Cardiac muscle cell (in vitro differentiated cells and primary cell): Measurements from ENCODE around the gene ACOXL. TPM values are rescaled to one million over a fixed set of nuclear protein-coding genes. Genes with fewer than 3 reads are reported as not detected.

Source experiments
- DNase-seq, 2 donors: peaks; one replicate each; pipeline versions ENCODE4 v3.0.0 to v3.0.0-alpha.2; 2010 to 2017; ENCODE audit warnings: low read depth in 1 of 2, low spot score in 1 of 2
- H3K27ac ChIP-seq: fragments of 200-600 bp; sonication (generic); 2 replicates; pipeline ENCODE4 v1.5.1; 2016
- H3K27me3 ChIP-seq: fragments of 200-600 bp; sonication (generic); 2 replicates; pipeline ENCODE4 v1.6.0; 2016; ENCODE audit warnings: control low read depth
- H3K36me3 ChIP-seq: fragments of 200-600 bp; sonication (generic); 2 replicates; pipeline ENCODE4 v1.5.1; 2016; ENCODE audit warnings: control low read depth
- H3K4me1 ChIP-seq: fragments of 200-600 bp; sonication (generic); 2 replicates; pipeline ENCODE4 v1.8.1; 2017; ENCODE audit warnings: low read depth, mild to moderate bottlenecking, mixed run types
- H3K4me3 ChIP-seq: fragments of 200-600 bp; sonication (generic); 2 replicates; pipeline ENCODE4 v1.5.1; 2016; ENCODE audit warnings: mild to moderate bottlenecking
- H3K9me3 ChIP-seq: fragments of 200-600 bp; sonication (generic); 2 replicates; pipeline ENCODE4 v1.5.1; 2017; ENCODE audit warnings: low read depth, mild to moderate bottlenecking, control low read depth
- polyA plus RNA-seq: library from polyadenylated mRNA; unstranded; fragments of >200 nt; fragmentation: Nextera tagmentation; extraction: Ambion mirVana; gene quantifications from 2 replicates; pipeline ENCODE4 v1.2.1, GENCODE V29; 2016
- total RNA-seq: library from RNA; depleted of rRNA; stranded (reverse); fragments of >200 nt; gene quantifications from 2 replicates; pipeline ENCODE4 v1.2.3, GENCODE V29; 2016
- TF ChIP-seq, protein P1 (sequence below): IDR thresholded peaks from 2 replicates; pipeline ENCODE4 v1.5.1; 2012; ENCODE audit warnings: low read depth, mild to moderate bottlenecking, low read length

Gene ACOXL
- total and polyA plus RNA-seq, 2 experiments from 2014 or later: 0.89 to 2.4 TPM

GRCh38 chr2:111028720-111029119 is 296.3 kb downstream of the ACOXL start:
- Histone ChIP-seq H3K4me1 (peaks cover 44% of the 10 kb centered on the region), H3K36me3 (no peaks in the 10 kb centered on the region), H3K4me3 (no peak overlapping the region), H3K27ac (no peak overlapping the region), H3K9me3 (no peaks in the 10 kb centered on the region), H3K27me3 (no peaks in the 10 kb centered on the region)
- TF ChIP-seq, protein P1, sequence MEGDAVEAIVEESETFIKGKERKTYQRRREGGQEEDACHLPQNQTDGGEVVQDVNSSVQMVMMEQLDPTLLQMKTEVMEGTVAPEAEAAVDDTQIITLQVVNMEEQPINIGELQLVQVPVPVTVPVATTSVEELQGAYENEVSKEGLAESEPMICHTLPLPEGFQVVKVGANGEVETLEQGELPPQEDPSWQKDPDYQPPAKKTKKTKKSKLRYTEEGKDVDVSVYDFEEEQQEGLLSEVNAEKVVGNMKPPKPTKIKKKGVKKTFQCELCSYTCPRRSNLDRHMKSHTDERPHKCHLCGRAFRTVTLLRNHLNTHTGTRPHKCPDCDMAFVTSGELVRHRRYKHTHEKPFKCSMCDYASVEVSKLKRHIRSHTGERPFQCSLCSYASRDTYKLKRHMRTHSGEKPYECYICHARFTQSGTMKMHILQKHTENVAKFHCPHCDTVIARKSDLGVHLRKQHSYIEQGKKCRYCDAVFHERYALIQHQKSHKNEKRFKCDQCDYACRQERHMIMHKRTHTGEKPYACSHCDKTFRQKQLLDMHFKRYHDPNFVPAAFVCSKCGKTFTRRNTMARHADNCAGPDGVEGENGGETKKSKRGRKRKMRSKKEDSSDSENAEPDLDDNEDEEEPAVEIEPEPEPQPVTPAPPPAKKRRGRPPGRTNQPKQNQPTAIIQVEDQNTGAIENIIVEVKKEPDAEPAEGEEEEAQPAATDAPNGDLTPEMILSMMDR: no peak
- peak in 1 of 2 donors; percentile 6 for DNase-seq

- H3K36me3 ChIP-seq: no peaks in the 10 kb centered on the region
- H3K4me1 ChIP-seq: peaks cover 44% of the 10 kb centered on the region
- H3K9me3 ChIP-seq: no peaks in the 10 kb centered on the region
- TF ChIP-seq, protein P1: no peak
- H3K27ac ChIP-seq: peak overlapping the region; percentile 42
- H3K27me3 ChIP-seq: no peaks in the 10 kb centered on the region
- DNase-seq: peak in 1 of 2 donors; percentile 58
- H3K4me3 ChIP-seq: no peak overlapping the region
These were observed 297.0 kb downstream of the ACOXL start for GRCh38 chr2:111029181-111029927.

- Histone ChIP-seq H3K4me3 (no peak overlapping the region), H3K36me3 (no peaks in the 10 kb centered on the region), H3K27ac (no peak overlapping the region), H3K27me3 (no peaks in the 10 kb centered on the region), H3K9me3 (no peaks in the 10 kb centered on the region), H3K4me1 (peaks cover 44% of the 10 kb centered on the region)
- TF ChIP-seq, protein P1: no peak
- DNase-seq: no peak
These were observed 298.0 kb downstream of the ACOXL start for GRCh38 chr2:111030260-111030891.

DNA sequence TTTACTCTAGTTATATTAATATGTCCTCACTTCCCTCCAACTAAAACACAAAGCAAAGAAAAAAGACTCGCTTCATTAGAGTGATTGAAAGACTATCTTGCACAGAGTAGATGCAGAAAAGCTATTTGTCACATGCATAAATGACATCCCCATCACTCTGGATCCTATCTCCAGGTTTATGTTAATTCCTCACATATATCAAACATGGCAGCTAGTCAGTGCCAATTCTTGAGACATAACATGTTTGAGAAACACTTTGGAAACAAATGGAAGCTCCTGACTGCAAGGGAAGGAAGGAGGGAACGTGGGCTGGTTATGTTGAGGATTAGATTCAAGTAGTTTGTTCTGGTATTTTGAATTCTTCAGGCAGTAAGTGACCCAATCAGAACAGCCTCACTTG is 298.6 kb downstream of the ACOXL start:
- TF ChIP-seq, protein P1: no peak
- Histone ChIP-seq H3K36me3 (no peaks in the 10 kb centered on the region), H3K4me1 (peaks cover 44% of the 10 kb centered on the region), H3K4me3 (no peak overlapping the region), H3K27me3 (no peaks in the 10 kb centered on the region), H3K9me3 (no peaks in the 10 kb centered on the region), H3K27ac (peak overlapping the region; percentile 68)
- no peak for DNase-seq

GRCh38 chr2:111031546-111032478 is 299.4 kb downstream of the ACOXL start:
- peak in 1 of 2 donors; percentile 80 for DNase-seq
- Histone ChIP-seq H3K27me3 (no peaks in the 10 kb centered on the region), H3K36me3 (no peaks in the 10 kb centered on the region), H3K27ac (peak overlapping the region; percentile 68), H3K4me1 (peaks cover 44% of the 10 kb centered on the region), H3K4me3 (no peak overlapping the region), H3K9me3 (no peaks in the 10 kb centered on the region)
- TF ChIP-seq, protein P1: no peak
